Measurements from ENCODE around the gene C2orf49.

The C2orf49 gene

DNA sequence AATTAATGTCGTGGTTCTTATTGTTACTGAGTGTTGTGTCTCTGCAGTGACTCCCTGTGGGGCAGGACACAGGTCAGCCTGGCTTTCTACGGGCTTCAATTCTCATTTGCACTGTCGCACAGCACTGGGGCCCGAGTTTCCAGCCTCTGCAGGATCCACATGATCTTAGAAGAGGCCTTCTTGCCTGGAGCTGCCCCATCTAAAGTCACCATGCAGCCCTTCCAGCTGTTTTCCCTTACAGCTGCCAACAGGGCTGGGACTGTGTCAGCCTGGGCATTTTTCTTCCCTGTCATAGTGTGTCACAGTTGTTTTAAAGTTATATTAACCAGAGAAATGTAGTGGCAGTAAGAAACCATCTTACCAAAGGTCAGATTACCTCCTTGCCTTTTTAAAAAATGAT lies 34.5 kb downstream of the C2orf49 start:
- no peak overlapping the region for H3K27ac ChIP-seq
- TF ChIP-seq, protein P1, sequence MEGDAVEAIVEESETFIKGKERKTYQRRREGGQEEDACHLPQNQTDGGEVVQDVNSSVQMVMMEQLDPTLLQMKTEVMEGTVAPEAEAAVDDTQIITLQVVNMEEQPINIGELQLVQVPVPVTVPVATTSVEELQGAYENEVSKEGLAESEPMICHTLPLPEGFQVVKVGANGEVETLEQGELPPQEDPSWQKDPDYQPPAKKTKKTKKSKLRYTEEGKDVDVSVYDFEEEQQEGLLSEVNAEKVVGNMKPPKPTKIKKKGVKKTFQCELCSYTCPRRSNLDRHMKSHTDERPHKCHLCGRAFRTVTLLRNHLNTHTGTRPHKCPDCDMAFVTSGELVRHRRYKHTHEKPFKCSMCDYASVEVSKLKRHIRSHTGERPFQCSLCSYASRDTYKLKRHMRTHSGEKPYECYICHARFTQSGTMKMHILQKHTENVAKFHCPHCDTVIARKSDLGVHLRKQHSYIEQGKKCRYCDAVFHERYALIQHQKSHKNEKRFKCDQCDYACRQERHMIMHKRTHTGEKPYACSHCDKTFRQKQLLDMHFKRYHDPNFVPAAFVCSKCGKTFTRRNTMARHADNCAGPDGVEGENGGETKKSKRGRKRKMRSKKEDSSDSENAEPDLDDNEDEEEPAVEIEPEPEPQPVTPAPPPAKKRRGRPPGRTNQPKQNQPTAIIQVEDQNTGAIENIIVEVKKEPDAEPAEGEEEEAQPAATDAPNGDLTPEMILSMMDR (conservative IDR thresholded peaks at IDR 0.05): no peak

- no peak overlapping the region for H3K27ac ChIP-seq
- no peak for TF ChIP-seq ZFX (IDR thresholded peaks at IDR 0.05)
- TF ChIP-seq, protein P1 (conservative IDR thresholded peaks at IDR 0.05): no peak
Observed at GRCh38 chr2:105373344-105373781, 36.0 kb downstream of the C2orf49 start.

DNA sequence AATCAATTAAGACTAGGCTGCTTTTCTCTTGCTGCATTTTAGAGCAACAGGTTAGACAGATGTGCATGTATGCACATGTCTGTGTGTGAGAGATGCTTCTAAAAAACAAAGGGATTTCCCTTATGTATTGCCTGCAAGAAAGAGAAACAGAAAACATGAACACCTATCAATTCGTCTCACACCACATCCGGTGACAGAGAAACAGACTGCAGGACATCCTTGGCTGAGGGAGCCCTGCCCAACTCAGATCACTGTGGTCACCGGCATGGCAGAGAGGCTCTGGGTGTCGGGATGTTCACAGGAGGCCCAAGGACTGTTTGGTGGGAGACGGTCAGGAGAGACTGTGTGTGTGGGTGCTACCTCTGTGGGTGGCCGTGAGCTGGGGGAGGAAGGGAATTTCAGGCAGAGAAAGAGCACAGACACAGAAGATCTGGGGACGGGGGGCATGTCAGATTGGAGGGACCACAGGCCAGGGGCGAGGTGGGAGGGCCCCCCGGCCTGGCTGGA lies 36.6 kb downstream of the C2orf49 start:
- H3K27ac ChIP-seq: no peak overlapping the region
- TF ChIP-seq, protein P1 (conservative IDR thresholded peaks at IDR 0.05): no peak

GRCh38 chr2:105375001-105375561 lies 37.7 kb downstream of the C2orf49 start:
- no peak overlapping the region for H3K27ac ChIP-seq
- TF ChIP-seq ZFX (IDR thresholded peaks at IDR 0.05): no peak
- TF ChIP-seq, protein P1 (conservative IDR thresholded peaks at IDR 0.05): no peak

GRCh38 chr2:105376010-105376409 lies 38.7 kb downstream of the C2orf49 start:
- TF ChIP-seq ZFX (IDR thresholded peaks at IDR 0.05): no peak
- TF ChIP-seq, protein P1 (conservative IDR thresholded peaks at IDR 0.05): no peak
- H3K27ac ChIP-seq: no peak overlapping the region

GRCh38 chr2:105376789-105377240 lies 39.5 kb downstream of the C2orf49 start:
- TF ChIP-seq, protein P1 (conservative IDR thresholded peaks at IDR 0.05): no peak
- no peak for TF ChIP-seq ZFX (IDR thresholded peaks at IDR 0.05)
- no peak overlapping the region for H3K27ac ChIP-seq

- H3K27ac ChIP-seq: no peak overlapping the region
- TF ChIP-seq, protein P1 (conservative IDR thresholded peaks at IDR 0.05): no peak; the same call in 1 of the 2 replicates
- no peak for TF ChIP-seq ZFX (IDR thresholded peaks at IDR 0.05)
Observed at GRCh38 chr2:105377871-105378270, 40.5 kb downstream of the C2orf49 start.
